K562 (cell line): ENCODE results near the gene ABITRAM. TPM values are rescaled to one million over a fixed set of nuclear protein-coding genes. Genes with fewer than 3 reads are reported as not detected.

Source experiments
- AFF4 ChIP-seq: sonication (generic); formaldehyde crosslinking; IDR thresholded peaks from 2 replicates; pipeline ENCODE4 v1.8.0; 2023; ENCODE audit warnings: mild to moderate bottlenecking, missing genetic modification reagents
- DDX20 ChIP-seq: fragments of 450-650 bp; IDR thresholded peaks from 2 replicates; pipeline ENCODE4 v1.6.1; 2016; ENCODE audit warnings: missing genetic modification characterization, low read depth, mild to moderate bottlenecking, missing compliant biosample characterization, moderate library complexity
- EHMT2 ChIP-seq: fragments of 450-650 bp; IDR thresholded peaks from 2 replicates; pipeline ENCODE4 v1.6.1; 2018; ENCODE audit warnings: antibody characterized with exemption
- HMG20A ChIP-seq: fragments of 450-650 bp; formaldehyde crosslinking; conservative IDR thresholded peaks from 2 replicates; pipeline ENCODE4 v1.4.0; 2020; ENCODE audit warnings: mild to moderate bottlenecking, mixed read lengths
- HMG20B ChIP-seq: fragments of 250-450 bp; sonication (Bioruptor Pico); IDR thresholded peaks from 2 replicates; pipeline ENCODE4 v1.5.0; 2021; ENCODE audit warnings: mild to moderate bottlenecking
- KHSRP ChIP-seq: fragments of 450-650 bp; IDR thresholded peaks from 2 replicates; pipeline ENCODE4 v1.6.1; 2017
- MCM7 ChIP-seq, 2 experiments: fragments of 450-650 bp; IDR thresholded peaks; 2 replicates each; pipeline ENCODE4 v1.6.1; 2016 to 2018
- SMARCA4 ChIP-seq: fragments of 450-650 bp; IDR thresholded peaks from 2 replicates; pipeline ENCODE4 v1.6.1; 2016
- TAF7 ChIP-seq: fragments of 450-650 bp; IDR thresholded peaks from 2 replicates; pipeline ENCODE4 v1.6.1; 2016; ENCODE audit warnings: missing genetic modification characterization, missing compliant biosample characterization
- ZC3H11A ChIP-seq: IDR thresholded peaks from 2 replicates; pipeline ENCODE4 v1.6.1; 2012; ENCODE audit warnings: low read depth, low read length, improper control_type of control experiment
- ZFP36 ChIP-seq: fragments of 150-350 bp; IDR thresholded peaks from 2 replicates; pipeline ENCODE4 v1.6.1; 2018; ENCODE audit warnings: low read length, low read depth; ENCODE audit not compliant: partially characterized antibody
- ZHX1 ChIP-seq: fragments of 150-350 bp; conservative IDR thresholded peaks from 2 replicates; pipeline ENCODE4 v1.6.1; 2014; ENCODE audit warnings: low read length
- ZNF354B ChIP-seq: fragments of 250-450 bp; sonication (Bioruptor Pico); IDR thresholded peaks from 2 replicates; pipeline ENCODE4 v1.4.0; 2020
- polyA plus RNA-seq, 8 experiments: library from polyadenylated mRNA; depleted of rRNA in 4 of 8; stranded (reverse) in 5 of 8; unstranded in 3 of 8; fragments of >200 nt; fragmentation: Nextera tagmentation in 2 of 8; fragmentation: Illumina TruSeq in 1 of 8; extraction: Ambion mirVana in 2 of 8; extraction: Trizol in 1 of 8; gene quantifications; 2 replicates each; pipeline versions ENCODE4 v1.2.1 to v1.2.3, GENCODE V29; 2011 to 2014; ENCODE audit warnings: inconsistent platforms in 1 of 8, missing spikeins in 1 of 8
- total RNA-seq, 7 experiments: library from RNA; depleted of rRNA in 6 of 7; stranded (reverse); fragments of >200 nt in 6 of 7; fragmentation: Illumina TruSeq in 2 of 7; extraction: Trizol in 2 of 7; gene quantifications; 2 replicates each; pipeline versions ENCODE4 v1.2.1 to v1.2.3, GENCODE V29; 2011 to 2021; ENCODE audit warnings: low replicate concordance in 1 of 7
- TF ChIP-seq, protein P1 (sequence below): fragments of 250-450 bp; sonication (Bioruptor Pico); IDR thresholded peaks from 2 replicates; pipeline ENCODE4 v1.8.0; 2021; ENCODE audit warnings: mild to moderate bottlenecking, moderate library complexity
- TF ChIP-seq, protein P2 (sequence below): sonication (generic); formaldehyde crosslinking; IDR thresholded peaks from 2 replicates; pipeline ENCODE4 v1.8.0; 2022; ENCODE audit warnings: mild to moderate bottlenecking, missing genetic modification reagents

Gene ABITRAM
- total and polyA plus RNA-seq, 9 of the 15 experiments (the other 6 are each of a cell fraction or from before 2014, with no cell fraction given), result 8.9 to 47.6 (median 28.4) TPM

GRCh38 chr9:108933718-108934322, 380 bp upstream of the ABITRAM start, which contains the start of gene ELP1 (continued):
- TF ChIP-seq DDX20 (tag) (no peak), ZFP36 (no peak), EHMT2 (no peak), HMG20B (CRISPR knock-in tag) (no peak), SMARCA4 (no peak), ZNF354B (no peak), MCM7 (IDR thresholded peaks at IDR 0.05) (no peak), ZC3H11A (no peak), TAF7 (tag) (0 out of 2 replicates have a peak, but pooled peaks have one; percentile 35), HMG20A (CRISPR knock-in tag) (no peak), KHSRP (peak; percentile 94), ZHX1 (no peak; the same call in 1 of the 2 replicates), AFF4 (CRISPR knock-in tag) (0 out of 2 replicates have a peak, but pooled peaks have one; percentile 12)
- TF ChIP-seq, protein P1, sequence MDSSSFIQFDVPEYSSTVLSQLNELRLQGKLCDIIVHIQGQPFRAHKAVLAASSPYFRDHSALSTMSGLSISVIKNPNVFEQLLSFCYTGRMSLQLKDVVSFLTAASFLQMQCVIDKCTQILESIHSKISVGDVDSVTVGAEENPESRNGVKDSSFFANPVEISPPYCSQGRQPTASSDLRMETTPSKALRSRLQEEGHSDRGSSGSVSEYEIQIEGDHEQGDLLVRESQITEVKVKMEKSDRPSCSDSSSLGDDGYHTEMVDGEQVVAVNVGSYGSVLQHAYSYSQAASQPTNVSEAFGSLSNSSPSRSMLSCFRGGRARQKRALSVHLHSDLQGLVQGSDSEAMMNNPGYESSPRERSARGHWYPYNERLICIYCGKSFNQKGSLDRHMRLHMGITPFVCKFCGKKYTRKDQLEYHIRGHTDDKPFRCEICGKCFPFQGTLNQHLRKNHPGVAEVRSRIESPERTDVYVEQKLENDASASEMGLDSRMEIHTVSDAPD (CRISPR knock-in tag), result no peak
- TF ChIP-seq, protein P2, sequence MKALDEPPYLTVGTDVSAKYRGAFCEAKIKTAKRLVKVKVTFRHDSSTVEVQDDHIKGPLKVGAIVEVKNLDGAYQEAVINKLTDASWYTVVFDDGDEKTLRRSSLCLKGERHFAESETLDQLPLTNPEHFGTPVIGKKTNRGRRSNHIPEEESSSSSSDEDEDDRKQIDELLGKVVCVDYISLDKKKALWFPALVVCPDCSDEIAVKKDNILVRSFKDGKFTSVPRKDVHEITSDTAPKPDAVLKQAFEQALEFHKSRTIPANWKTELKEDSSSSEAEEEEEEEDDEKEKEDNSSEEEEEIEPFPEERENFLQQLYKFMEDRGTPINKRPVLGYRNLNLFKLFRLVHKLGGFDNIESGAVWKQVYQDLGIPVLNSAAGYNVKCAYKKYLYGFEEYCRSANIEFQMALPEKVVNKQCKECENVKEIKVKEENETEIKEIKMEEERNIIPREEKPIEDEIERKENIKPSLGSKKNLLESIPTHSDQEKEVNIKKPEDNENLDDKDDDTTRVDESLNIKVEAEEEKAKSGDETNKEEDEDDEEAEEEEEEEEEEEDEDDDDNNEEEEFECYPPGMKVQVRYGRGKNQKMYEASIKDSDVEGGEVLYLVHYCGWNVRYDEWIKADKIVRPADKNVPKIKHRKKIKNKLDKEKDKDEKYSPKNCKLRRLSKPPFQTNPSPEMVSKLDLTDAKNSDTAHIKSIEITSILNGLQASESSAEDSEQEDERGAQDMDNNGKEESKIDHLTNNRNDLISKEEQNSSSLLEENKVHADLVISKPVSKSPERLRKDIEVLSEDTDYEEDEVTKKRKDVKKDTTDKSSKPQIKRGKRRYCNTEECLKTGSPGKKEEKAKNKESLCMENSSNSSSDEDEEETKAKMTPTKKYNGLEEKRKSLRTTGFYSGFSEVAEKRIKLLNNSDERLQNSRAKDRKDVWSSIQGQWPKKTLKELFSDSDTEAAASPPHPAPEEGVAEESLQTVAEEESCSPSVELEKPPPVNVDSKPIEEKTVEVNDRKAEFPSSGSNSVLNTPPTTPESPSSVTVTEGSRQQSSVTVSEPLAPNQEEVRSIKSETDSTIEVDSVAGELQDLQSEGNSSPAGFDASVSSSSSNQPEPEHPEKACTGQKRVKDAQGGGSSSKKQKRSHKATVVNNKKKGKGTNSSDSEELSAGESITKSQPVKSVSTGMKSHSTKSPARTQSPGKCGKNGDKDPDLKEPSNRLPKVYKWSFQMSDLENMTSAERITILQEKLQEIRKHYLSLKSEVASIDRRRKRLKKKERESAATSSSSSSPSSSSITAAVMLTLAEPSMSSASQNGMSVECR, result peak; percentile 63
